WTC11 (cell line): Measurements from ENCODE around the gene GCA.

Experiments used
- HMGXB4 ChIP-seq: sonication (generic); formaldehyde crosslinking; IDR thresholded peaks from 2 replicates; pipeline ENCODE4 v1.8.1; 2023; ENCODE audit warnings: mild to moderate bottlenecking, moderate library complexity, missing genetic modification reagents
- IRF2 ChIP-seq: sonication (generic); formaldehyde crosslinking; IDR thresholded peaks from 2 replicates; pipeline ENCODE4 v1.8.0; 2022; ENCODE audit warnings: low read depth, missing genetic modification reagents, borderline replicate concordance
- PREB ChIP-seq: sonication (generic); formaldehyde crosslinking; IDR thresholded peaks from 2 replicates; pipeline ENCODE4 v1.8.1; 2022; ENCODE audit warnings: mild to moderate bottlenecking, missing genetic modification reagents, moderate library complexity, borderline replicate concordance

GRCh38 chr2:162337868-162338267 is 6.1 kb upstream of the GCA start:
- TF ChIP-seq IRF2 (CRISPR knock-in tag) (no peak), PREB (CRISPR knock-in tag) (no peak), HMGXB4 (CRISPR knock-in tag) (no peak)
